Measurements from ENCODE around the gene PTPRE. TPM values are rescaled to one million over a fixed set of nuclear protein-coding genes. Genes with fewer than 3 reads are reported as not detected.

Gene PTPRE
- total RNA-seq, 1 experiment from 2014 or later: 0.70 TPM

GRCh38 chr10:127979045-127979444 is 72.1 kb downstream of the PTPRE start:
- H2BK120ac ChIP-seq (ENCODE audit: low read depth, low read length, poor library complexity, severe bottlenecking): no peak overlapping the region
- no peak overlapping the region for H3T11ph ChIP-seq (ENCODE audit: low read length)
- H3K14ac ChIP-seq (ENCODE audit: insufficient read depth, low read length): no peak overlapping the region
- no peaks in the 10 kb centered on the region for H3K79me1 ChIP-seq (ENCODE audit: insufficient read depth, low read depth, low read length, poor library complexity, severe bottlenecking)
- H2BK15ac ChIP-seq (ENCODE audit: low read depth, low read length): no peak overlapping the region
- no peaks in the 10 kb centered on the region for H3K27me3 ChIP-seq (ENCODE audit: insufficient read depth, low read length)
- no peak overlapping the region for H2AK5ac ChIP-seq (ENCODE audit: insufficient read length, low read length)
- no peak overlapping the region for H3K56ac ChIP-seq (ENCODE audit: insufficient read length, low read depth, low read length)
- Mint-ChIP-seq H3K36me3 (ENCODE audit: insufficient read depth in 1 of 3, low read depth in 3 of 3) (0 out of 7 replicates have a peak, but pooled peaks cover 0 to 1% (median 0%) of the 10 kb centered on the region in 3 experiments), H3K9me3 (peaks cover 8 to 10% of the 10 kb centered on the region in 2 experiments; a peak in 4 of 5 replicates), H3K4me1 (peaks cover 16 to 21% of the 10 kb centered on the region in 2 experiments), H3K4me3 (no peak overlapping the region), H3K27ac (no peak overlapping the region), H3K27me3 (ENCODE audit: low read depth) (no peaks in the 10 kb centered on the region)
- H3K23me2 ChIP-seq (ENCODE audit: insufficient read length, low read depth, low read length, poor library complexity, severe bottlenecking): no peaks in the 10 kb centered on the region
- no peak overlapping the region for H4K91ac ChIP-seq (ENCODE audit: insufficient read length, low read depth, low read length)
- no peak overlapping the region for H4K5ac ChIP-seq (ENCODE audit: insufficient read length, low read depth, low read length)
- no peaks in the 10 kb centered on the region for H4K20me1 ChIP-seq (ENCODE audit: control insufficient read depth, insufficient read depth, insufficient read length)
- H2BK5ac ChIP-seq (ENCODE audit: insufficient read length, low read length): no peak overlapping the region
- H3K18ac ChIP-seq (ENCODE audit: insufficient read length, low read depth, low read length): no peak overlapping the region
- no peak overlapping the region for H4K8ac ChIP-seq (replicated peaks; ENCODE audit: insufficient read length, low read depth, low read length)
- no peak overlapping the region for H3K27ac ChIP-seq (ENCODE audit: insufficient read length, low read depth, low read length)
- H2BK12ac ChIP-seq (ENCODE audit: insufficient read length, low read depth, low read length): no peak overlapping the region
- H3K9ac ChIP-seq (ENCODE audit: extremely low read depth, insufficient read length, low read length): no peak overlapping the region
- H3K4me2 ChIP-seq (ENCODE audit: insufficient read depth, insufficient read length, low read length): no peak overlapping the region
- no peak overlapping the region for H3K23ac ChIP-seq (ENCODE audit: insufficient read length, low read depth, low read length)
- no peaks in the 10 kb centered on the region for H3K79me2 ChIP-seq (ENCODE audit: insufficient read depth, low read length)
- peak; percentile 3 for DNase-seq
- WGBS (ENCODE audit: extremely low coverage, insufficient read length, low lambda C conversion rate): no CpG with 5 or more reads among the region's 5 CpGs
- no peak overlapping the region for H2AFZ ChIP-seq (ENCODE audit: low read length)
- TF ChIP-seq CTCF (conservative IDR thresholded peaks at IDR 0.05): no peak
- H3K9me3 ChIP-seq (ENCODE audit: control insufficient read depth, low read depth, low read length): peaks cover 5% of the 10 kb centered on the region
- H2BK20ac ChIP-seq (ENCODE audit: low read depth, low read length, poor library complexity, severe bottlenecking): no peak overlapping the region
- no peak overlapping the region for H3K4ac ChIP-seq (ENCODE audit: low read depth, low read length)
- no peaks in the 10 kb centered on the region for H3K4me1 ChIP-seq (ENCODE audit: insufficient read depth, low read length)

Data from H9 (cell line).